Uterus (tissue), 2 donors: Measurements from ENCODE around the gene ARHGAP10.

ENCODE experiments used
- CTCF ChIP-seq, 4 experiments: fragments of 200-600 bp in 2 of 4; fragments of 450-650 bp in 2 of 4; sonication (generic) in 2 of 4; IDR thresholded peaks; one replicate each; pipeline ENCODE4 v1.5.1; 2016 to 2019; ENCODE audit warnings: antibody characterized with exemption in 4 of 4, mild to moderate bottlenecking in 2 of 4, moderate library complexity in 1 of 4
- POLR2A ChIP-seq, 2 donors: fragments of 450-650 bp; IDR thresholded peaks; one replicate each; pipeline ENCODE4 v1.6.1; 2016; ENCODE audit warnings: antibody characterized with exemption in 2 of 2, mild to moderate bottlenecking in 1 of 2, moderate library complexity in 1 of 2

- TF ChIP-seq CTCF (IDR thresholded peaks at IDR 0.05) (no peak), POLR2A (IDR thresholded peaks at IDR 0.05) (no peak)
Measured at GRCh38 chr4:148006001-148006400, 274.1 kb downstream of the ARHGAP10 start.
